ENCODE measurements around the gene SVOP.
"Not testable (repeated sequence)": the region's sequence is repeated elsewhere in the genome, so short reads cannot be mapped to it uniquely, and the experiment has no call there.

Gene SVOP

DNA sequence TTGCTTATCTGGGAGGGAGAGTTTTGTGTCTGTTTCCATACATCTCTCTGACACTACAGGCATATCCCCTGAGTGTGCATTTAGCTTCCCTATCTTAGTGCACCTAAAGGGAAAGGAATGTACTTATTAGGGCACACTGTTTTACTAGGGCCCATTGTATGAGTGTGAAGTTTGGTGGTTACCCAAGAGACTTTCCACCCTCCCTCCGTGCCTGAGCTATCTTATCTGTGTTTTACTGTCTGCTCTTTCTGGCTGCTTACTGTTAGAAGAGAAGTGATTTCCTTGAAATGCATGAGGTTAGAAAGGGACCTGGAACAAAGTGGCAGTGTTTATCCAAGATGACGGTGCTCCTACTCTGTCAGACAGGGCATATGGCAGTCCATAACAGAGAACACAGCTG is 8.5 kb upstream of the SVOP start:
- DNase-seq (ENCODE audit: extremely low spot score) = no peak
- POLR2A ChIA-PET = no interaction called here

DNA sequence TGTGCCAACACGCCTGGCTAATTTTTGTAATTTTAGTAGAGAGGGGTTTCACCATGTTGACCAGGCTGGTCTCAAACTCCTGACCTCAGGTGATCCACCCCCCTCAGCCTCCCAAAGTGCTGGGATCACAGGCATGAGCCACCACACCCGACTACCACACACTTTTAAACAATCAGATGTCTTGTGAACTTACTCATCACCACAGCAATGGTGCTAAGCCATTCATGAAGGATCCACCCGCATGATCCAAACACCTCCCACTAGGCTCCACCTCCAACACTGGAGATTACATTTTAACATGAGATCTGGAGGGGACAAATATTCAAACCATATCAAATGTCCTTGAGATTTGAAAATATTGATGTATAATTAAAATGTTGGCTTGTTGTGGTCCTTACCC is 7.8 kb upstream of the SVOP start:
- CTCF ChIA-PET = interaction anchor here (1.2 to 1.3 kb wide), 2 partner anchors 9 to 145 kb away, joined by 3 read pairs; no protein-coding TSS in a partner anchor
- DNase-seq (ENCODE audit: extremely low spot score) = not testable (repeated sequence)

More for the DNA sequence above, 8.5 kb upstream of the SVOP start:
- TF ChIP-seq, protein P1, sequence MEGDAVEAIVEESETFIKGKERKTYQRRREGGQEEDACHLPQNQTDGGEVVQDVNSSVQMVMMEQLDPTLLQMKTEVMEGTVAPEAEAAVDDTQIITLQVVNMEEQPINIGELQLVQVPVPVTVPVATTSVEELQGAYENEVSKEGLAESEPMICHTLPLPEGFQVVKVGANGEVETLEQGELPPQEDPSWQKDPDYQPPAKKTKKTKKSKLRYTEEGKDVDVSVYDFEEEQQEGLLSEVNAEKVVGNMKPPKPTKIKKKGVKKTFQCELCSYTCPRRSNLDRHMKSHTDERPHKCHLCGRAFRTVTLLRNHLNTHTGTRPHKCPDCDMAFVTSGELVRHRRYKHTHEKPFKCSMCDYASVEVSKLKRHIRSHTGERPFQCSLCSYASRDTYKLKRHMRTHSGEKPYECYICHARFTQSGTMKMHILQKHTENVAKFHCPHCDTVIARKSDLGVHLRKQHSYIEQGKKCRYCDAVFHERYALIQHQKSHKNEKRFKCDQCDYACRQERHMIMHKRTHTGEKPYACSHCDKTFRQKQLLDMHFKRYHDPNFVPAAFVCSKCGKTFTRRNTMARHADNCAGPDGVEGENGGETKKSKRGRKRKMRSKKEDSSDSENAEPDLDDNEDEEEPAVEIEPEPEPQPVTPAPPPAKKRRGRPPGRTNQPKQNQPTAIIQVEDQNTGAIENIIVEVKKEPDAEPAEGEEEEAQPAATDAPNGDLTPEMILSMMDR (IDR thresholded peaks at IDR 0.05; ENCODE audit: control extremely low read depth, extremely low read depth, low read depth, missing control alignments) = no peak
- CTCF ChIA-PET = interaction anchor here (1.2 to 1.3 kb wide), 2 partner anchors 8 to 145 kb away, joined by 3 read pairs; no protein-coding TSS in a partner anchor

DNA sequence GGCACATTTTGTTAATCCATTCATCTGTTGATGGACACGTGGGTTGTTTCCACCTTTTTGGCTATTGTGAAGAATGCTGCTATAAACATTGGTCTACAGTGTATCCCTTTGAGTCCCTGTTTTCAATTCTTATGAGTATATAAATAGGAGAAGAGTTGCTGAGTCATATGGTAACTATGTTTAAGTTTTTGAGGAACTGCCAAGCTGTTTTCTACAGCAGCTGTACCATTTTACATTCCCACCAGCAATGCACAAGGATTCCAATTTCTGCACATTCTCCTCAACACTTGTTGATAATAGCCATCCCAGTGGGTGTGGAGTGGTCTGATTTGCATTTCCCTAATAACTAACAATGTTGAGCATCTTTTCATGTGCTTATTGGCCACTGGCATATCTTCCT is 6.9 kb upstream of the SVOP start:
- CTCF ChIA-PET = no interaction called here
- POLR2A ChIA-PET = no interaction called here
- DNase-seq (ENCODE audit: extremely low spot score) = no peak

More for the DNA sequence above, 7.8 kb upstream of the SVOP start:
- POLR2A ChIA-PET = not testable (repeated sequence)

DNA sequence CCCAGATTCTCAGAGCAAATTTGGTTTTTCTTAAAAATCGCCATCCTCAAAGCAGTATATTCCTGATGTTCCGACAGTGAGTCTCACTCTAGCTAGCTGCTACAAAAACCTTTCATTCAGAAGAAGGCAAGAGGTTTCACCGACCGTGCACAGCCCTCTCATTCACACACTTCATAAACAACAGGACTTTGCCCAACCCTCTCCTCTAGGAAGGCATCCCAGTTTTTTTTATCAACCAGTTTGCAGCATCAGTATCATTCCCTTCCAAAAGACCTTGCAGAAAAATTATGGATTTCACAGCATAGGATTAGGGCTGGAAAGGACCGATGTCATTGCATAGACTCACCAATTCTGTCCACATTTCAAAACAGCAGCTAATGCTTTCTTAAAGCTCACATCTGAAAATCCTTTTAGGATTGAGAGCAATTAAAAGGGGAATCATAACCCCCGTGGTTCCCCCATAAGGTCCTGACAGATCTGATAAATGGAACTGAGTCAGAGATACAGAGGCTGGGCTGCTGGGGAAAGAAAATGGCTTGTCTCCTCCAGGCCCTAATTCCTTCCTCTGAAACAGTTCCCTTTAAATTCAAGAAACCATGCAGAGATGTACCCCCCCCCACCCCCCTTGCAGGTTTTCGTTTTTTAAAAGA is 597 bp downstream of the SVOP start:
- TF ChIP-seq, protein P1 (IDR thresholded peaks at IDR 0.05; ENCODE audit: control extremely low read depth, extremely low read depth, low read depth, missing control alignments) = no peak
- no peak for DNase-seq (ENCODE audit: extremely low spot score)
- ChIA-PET CTCF (no interaction called here), POLR2A (no interaction called here)

More for the DNA sequence above, 6.9 kb upstream of the SVOP start:
- TF ChIP-seq, protein P1 (IDR thresholded peaks at IDR 0.05; ENCODE audit: control extremely low read depth, extremely low read depth, low read depth, missing control alignments) = no peak

DNA sequence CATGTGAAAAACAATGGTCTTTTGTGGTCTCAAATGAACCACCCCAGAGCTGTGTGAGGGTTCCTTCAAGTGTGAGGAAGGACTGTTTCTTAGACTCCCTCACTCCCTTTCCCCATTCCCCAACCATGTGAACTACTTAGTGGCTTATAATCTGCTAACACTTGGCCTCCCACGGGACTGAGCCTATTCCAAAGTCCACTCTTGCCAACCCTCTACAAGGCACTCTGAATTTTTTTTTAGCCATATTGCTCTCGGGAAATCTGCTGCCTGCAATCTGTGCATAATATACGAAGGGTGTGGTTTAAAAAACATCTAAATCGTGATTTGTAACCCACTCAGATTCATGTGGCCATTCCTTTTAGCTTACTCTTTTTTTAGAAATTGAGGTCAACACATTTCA is 2.6 kb downstream of the SVOP start:
- POLR2A ChIA-PET = no interaction called here
- CTCF ChIA-PET = no interaction called here
- no peak for DNase-seq (ENCODE audit: extremely low spot score)
- TF ChIP-seq, protein P1 (IDR thresholded peaks at IDR 0.05; ENCODE audit: control extremely low read depth, extremely low read depth, low read depth, missing control alignments) = no peak

DNA sequence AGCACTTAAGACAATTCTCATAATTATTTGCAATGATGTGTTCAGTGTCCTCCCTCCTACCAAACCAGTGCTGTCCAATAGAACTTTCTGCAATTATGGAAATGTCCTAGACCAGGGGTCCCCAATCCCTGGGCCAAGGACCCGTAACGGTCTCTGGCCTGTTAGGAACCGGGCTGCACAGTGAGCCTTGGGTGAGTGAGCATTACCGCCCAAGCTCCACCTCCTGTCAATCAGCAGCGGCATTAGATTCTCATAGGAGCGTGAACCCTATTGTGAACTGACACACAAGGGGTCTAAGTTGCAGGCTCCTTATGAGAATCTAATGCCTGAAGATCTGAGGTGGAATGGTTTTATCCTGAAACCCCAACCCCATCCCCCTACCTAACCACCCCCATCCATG is 3.9 kb downstream of the SVOP start:
- POLR2A ChIA-PET = no interaction called here

DNA sequence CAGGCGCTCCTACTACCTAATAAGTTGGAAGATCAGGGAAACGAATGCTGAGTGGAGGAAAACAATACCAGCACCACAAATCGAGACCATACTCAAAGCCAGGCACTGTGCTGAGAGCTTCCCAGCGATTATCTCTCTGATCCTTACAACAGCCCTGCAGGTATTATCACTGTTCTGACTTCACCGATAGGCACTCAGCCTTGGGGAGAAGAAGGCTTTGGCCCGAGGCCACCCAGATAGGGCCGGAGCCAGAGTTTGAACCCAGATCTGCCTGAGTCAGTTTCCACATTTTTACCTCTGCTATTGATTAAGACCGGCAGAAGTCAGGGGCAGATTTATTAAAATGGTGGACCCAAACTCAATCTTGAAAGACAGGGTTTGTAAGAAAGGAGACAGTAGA is 4.9 kb downstream of the SVOP start:
- ChIA-PET CTCF (no interaction called here), POLR2A (no interaction called here)
- TF ChIP-seq, protein P1 (IDR thresholded peaks at IDR 0.05; ENCODE audit: control extremely low read depth, extremely low read depth, low read depth, missing control alignments) = no peak
- DNase-seq (ENCODE audit: extremely low spot score) = no peak

More for the DNA sequence above, 3.9 kb downstream of the SVOP start:
- CTCF ChIA-PET = no interaction called here
- no peak for DNase-seq (ENCODE audit: extremely low spot score)
- TF ChIP-seq, protein P1 (IDR thresholded peaks at IDR 0.05; ENCODE audit: control extremely low read depth, extremely low read depth, low read depth, missing control alignments) = no peak

Data from GM10248 (cell line).